Prostate gland (tissue), 2 donors: Measurements from ENCODE around the gene NAIF1.

Source experiments
- CTCF ChIP-seq, 4 experiments: fragments of 200-600 bp in 2 of 4; fragments of 450-650 bp in 2 of 4; sonication (generic) in 2 of 4; IDR thresholded peaks; 1 replicate in 3 of 4; 2 replicates in 1 of 4; pipeline ENCODE4 v1.5.1; 2016 to 2019; ENCODE audit warnings: antibody characterized with exemption in 4 of 4, mild to moderate bottlenecking in 2 of 4, moderate library complexity in 2 of 4
- POLR2A ChIP-seq: fragments of 450-650 bp; IDR thresholded peaks from one replicate; pipeline ENCODE4 v1.6.1; 2016; ENCODE audit warnings: antibody characterized with exemption, mild to moderate bottlenecking

- TF ChIP-seq CTCF (IDR thresholded peaks at IDR 0.05) (no peak), POLR2A (no peak)
Measured at GRCh38 chr9:128048663-128049062, 18.5 kb downstream of the NAIF1 start.
